GM21529 (cell line): ENCODE data around the gene SLC2A4RG.
"Not testable (repeated sequence)": the region's sequence is repeated elsewhere in the genome, so short reads cannot be mapped to it uniquely, and the experiment has no call there.

Source experiments
- ATAC-seq: cut with Tn5 transposase; IDR thresholded peaks from one replicate; pipeline ENCODE4 v1.9.1; 2021; ENCODE audit not compliant: unreplicated experiment

Gene SLC2A4RG

GRCh38 chr20:63773571-63774241, 34.1 kb downstream of the SLC2A4RG start:
- no peak for ATAC-seq

GRCh38 chr20:63774306-63774705, 34.7 kb downstream of the SLC2A4RG start:
- ATAC-seq = no peak

GRCh38 chr20:63775096-63775978, 35.8 kb downstream of the SLC2A4RG start:
- no peak for ATAC-seq

- not testable (repeated sequence) for ATAC-seq
Observed at GRCh38 chr20:63776875-63777274, 37.3 kb downstream of the SLC2A4RG start.

- no peak for ATAC-seq
Observed at GRCh38 chr20:63777614-63778013, 38.0 kb downstream of the SLC2A4RG start.

GRCh38 chr20:63778034-63778752, 38.6 kb downstream of the SLC2A4RG start:
- no peak for ATAC-seq

GRCh38 chr20:63778857-63779256, 39.3 kb downstream of the SLC2A4RG start:
- no peak for ATAC-seq

GRCh38 chr20:63781181-63781580, 41.6 kb downstream of the SLC2A4RG start:
- no peak for ATAC-seq

- ATAC-seq = no peak
Observed at GRCh38 chr20:63782051-63782471, 42.5 kb downstream of the SLC2A4RG start.

GRCh38 chr20:63782521-63782971, 43.0 kb downstream of the SLC2A4RG start:
- ATAC-seq = no peak

GRCh38 chr20:63783970-63784369, 44.4 kb downstream of the SLC2A4RG start:
- ATAC-seq = no peak

- no peak for ATAC-seq
Observed at GRCh38 chr20:63785691-63786131, 46.1 kb downstream of the SLC2A4RG start.

GRCh38 chr20:63787302-63787701, 47.7 kb downstream of the SLC2A4RG start:
- ATAC-seq = no peak

- no peak for ATAC-seq
Observed at GRCh38 chr20:63787749-63788148, 48.2 kb downstream of the SLC2A4RG start.

- no peak for ATAC-seq
Observed at GRCh38 chr20:63789836-63790571, 50.4 kb downstream of the SLC2A4RG start.

- no peak for ATAC-seq
Observed at GRCh38 chr20:63790572-63791168, 51.1 kb downstream of the SLC2A4RG start.

GRCh38 chr20:63791497-63792156, 52.1 kb downstream of the SLC2A4RG start:
- no peak for ATAC-seq

- ATAC-seq = no peak
Observed at GRCh38 chr20:63792866-63793265, 53.3 kb downstream of the SLC2A4RG start.
